Measurements from ENCODE around the gene CD300LF.

CD300LF gene

GRCh38 chr17:74758848-74759168 lies 46.1 kb upstream of the CD300LF start:
- DNase-seq (ENCODE audit: low read depth), result no peak
- in situ Hi-C loops (cut with HindIII; ENCODE audit: low sequenced_read_pairs), result no loop called here
- H3K4me3 ChIP-seq (ENCODE audit: low read depth, low read length), result no peak overlapping the region
- no peak for TF ChIP-seq CTCF (IDR thresholded peaks at IDR 0.05; ENCODE audit: low read depth, low read length, missing control alignments)

- no peak for TF ChIP-seq CTCF (IDR thresholded peaks at IDR 0.05; ENCODE audit: low read depth, low read length, missing control alignments)
- in situ Hi-C loops (cut with HindIII; ENCODE audit: low sequenced_read_pairs), result no loop called here
- no peak overlapping the region for H3K4me3 ChIP-seq (ENCODE audit: low read depth, low read length)
- no peak for DNase-seq (ENCODE audit: low read depth)
Observed at GRCh38 chr17:74757931-74758847, 45.5 kb upstream of the CD300LF start.

GRCh38 chr17:74757502-74757901 lies 44.8 kb upstream of the CD300LF start:
- DNase-seq (ENCODE audit: low read depth), result no peak
- H3K4me3 ChIP-seq (ENCODE audit: low read depth, low read length), result no peak overlapping the region
- no peak for TF ChIP-seq CTCF (IDR thresholded peaks at IDR 0.05; ENCODE audit: low read depth, low read length, missing control alignments)
- in situ Hi-C loops (cut with HindIII; ENCODE audit: low sequenced_read_pairs), result no loop called here

GRCh38 chr17:74756891-74757290 lies 44.2 kb upstream of the CD300LF start:
- no peak for TF ChIP-seq CTCF (IDR thresholded peaks at IDR 0.05; ENCODE audit: low read depth, low read length, missing control alignments)
- H3K4me3 ChIP-seq (ENCODE audit: low read depth, low read length), result no peak overlapping the region
- DNase-seq (ENCODE audit: low read depth), result no peak
- in situ Hi-C loops (cut with HindIII; ENCODE audit: low sequenced_read_pairs), result no loop called here

GRCh38 chr17:74755533-74755932 lies 42.8 kb upstream of the CD300LF start:
- DNase-seq (ENCODE audit: low read depth), result no peak
- TF ChIP-seq CTCF (IDR thresholded peaks at IDR 0.05; ENCODE audit: low read depth, low read length, missing control alignments), result no peak
- in situ Hi-C loops (cut with HindIII; ENCODE audit: low sequenced_read_pairs), result no loop called here
- H3K4me3 ChIP-seq (ENCODE audit: low read depth, low read length), result no peak overlapping the region

- DNase-seq (ENCODE audit: low read depth), result no peak
- TF ChIP-seq CTCF (IDR thresholded peaks at IDR 0.05; ENCODE audit: low read depth, low read length, missing control alignments), result no peak
- no peak overlapping the region for H3K4me3 ChIP-seq (ENCODE audit: low read depth, low read length)
- in situ Hi-C loops (cut with HindIII; ENCODE audit: low sequenced_read_pairs), result no loop called here
Observed at GRCh38 chr17:74754832-74755231, 42.1 kb upstream of the CD300LF start.

Data from astrocyte of the cerebellum (primary cell).